Liver (tissue), 3 donors: Measurements from ENCODE around the gene GPR161.

ENCODE experiments used
- ATF3 ChIP-seq: IDR thresholded peaks from 2 replicates; pipeline ENCODE4 v1.6.1; 2016; ENCODE audit warnings: antibody characterized with exemption
- EGR1 ChIP-seq, 2 donors: IDR thresholded peaks; 2 replicates each; pipeline ENCODE4 v1.6.1; 2016 to 2018; ENCODE audit warnings: antibody characterized with exemption in 2 of 2, low read depth in 2 of 2
- RXRA ChIP-seq, 2 donors: IDR thresholded peaks; 2 replicates each; pipeline ENCODE4 v1.6.1; 2017 to 2018; ENCODE audit warnings: antibody characterized with exemption in 2 of 2, mild to moderate bottlenecking in 1 of 2
- TF ChIP-seq, protein P1 (sequence below): fragments of 150-350 bp; IDR thresholded peaks from 2 replicates; pipeline ENCODE4 v1.5.1; 2017; ENCODE audit warnings: improper control_type of control experiment, low read depth, low read length; ENCODE audit not compliant: missing input control
- TF ChIP-seq, protein P2 (sequence below): IDR thresholded peaks from 2 replicates; pipeline ENCODE4 v1.6.1; 2016; ENCODE audit warnings: antibody characterized with exemption, mild to moderate bottlenecking
- TF ChIP-seq, protein P3 (sequence below): IDR thresholded peaks from 2 replicates; pipeline ENCODE4 v1.6.1; 2016; ENCODE audit warnings: antibody characterized with exemption
- donor health status: healthy.
- donor health status: healthy.

DNA sequence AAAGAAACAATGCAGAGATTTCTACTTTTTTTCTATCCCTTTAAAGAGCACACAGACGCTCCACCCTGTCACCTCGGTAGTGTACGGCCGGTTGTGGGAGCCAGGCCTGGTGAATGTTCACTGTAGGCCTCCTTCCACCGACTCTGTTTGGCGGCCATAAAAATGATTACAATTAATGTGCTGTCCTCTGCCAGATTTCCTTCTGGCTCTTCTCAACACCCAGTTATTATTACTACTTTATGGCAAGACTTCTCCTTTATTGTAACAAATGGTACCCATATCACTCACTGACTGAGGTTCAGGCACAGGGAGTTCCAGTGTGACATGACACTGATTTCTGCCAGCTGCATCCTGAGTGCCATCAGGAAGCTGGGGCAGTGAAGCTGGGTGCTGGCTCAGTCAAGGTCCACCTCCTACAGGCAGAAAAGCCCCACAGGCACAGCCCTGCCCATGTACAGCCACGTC, 37.4 kb downstream of the GPR161 start:
- TF ChIP-seq, protein P1, sequence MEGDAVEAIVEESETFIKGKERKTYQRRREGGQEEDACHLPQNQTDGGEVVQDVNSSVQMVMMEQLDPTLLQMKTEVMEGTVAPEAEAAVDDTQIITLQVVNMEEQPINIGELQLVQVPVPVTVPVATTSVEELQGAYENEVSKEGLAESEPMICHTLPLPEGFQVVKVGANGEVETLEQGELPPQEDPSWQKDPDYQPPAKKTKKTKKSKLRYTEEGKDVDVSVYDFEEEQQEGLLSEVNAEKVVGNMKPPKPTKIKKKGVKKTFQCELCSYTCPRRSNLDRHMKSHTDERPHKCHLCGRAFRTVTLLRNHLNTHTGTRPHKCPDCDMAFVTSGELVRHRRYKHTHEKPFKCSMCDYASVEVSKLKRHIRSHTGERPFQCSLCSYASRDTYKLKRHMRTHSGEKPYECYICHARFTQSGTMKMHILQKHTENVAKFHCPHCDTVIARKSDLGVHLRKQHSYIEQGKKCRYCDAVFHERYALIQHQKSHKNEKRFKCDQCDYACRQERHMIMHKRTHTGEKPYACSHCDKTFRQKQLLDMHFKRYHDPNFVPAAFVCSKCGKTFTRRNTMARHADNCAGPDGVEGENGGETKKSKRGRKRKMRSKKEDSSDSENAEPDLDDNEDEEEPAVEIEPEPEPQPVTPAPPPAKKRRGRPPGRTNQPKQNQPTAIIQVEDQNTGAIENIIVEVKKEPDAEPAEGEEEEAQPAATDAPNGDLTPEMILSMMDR: no peak
- TF ChIP-seq EGR1 (IDR thresholded peaks at IDR 0.05; ENCODE audit: low read depth in 2 of 2) (no peak), ATF3 (no peak), RXRA (IDR thresholded peaks at IDR 0.05) (no peak)
- TF ChIP-seq, protein P2, sequence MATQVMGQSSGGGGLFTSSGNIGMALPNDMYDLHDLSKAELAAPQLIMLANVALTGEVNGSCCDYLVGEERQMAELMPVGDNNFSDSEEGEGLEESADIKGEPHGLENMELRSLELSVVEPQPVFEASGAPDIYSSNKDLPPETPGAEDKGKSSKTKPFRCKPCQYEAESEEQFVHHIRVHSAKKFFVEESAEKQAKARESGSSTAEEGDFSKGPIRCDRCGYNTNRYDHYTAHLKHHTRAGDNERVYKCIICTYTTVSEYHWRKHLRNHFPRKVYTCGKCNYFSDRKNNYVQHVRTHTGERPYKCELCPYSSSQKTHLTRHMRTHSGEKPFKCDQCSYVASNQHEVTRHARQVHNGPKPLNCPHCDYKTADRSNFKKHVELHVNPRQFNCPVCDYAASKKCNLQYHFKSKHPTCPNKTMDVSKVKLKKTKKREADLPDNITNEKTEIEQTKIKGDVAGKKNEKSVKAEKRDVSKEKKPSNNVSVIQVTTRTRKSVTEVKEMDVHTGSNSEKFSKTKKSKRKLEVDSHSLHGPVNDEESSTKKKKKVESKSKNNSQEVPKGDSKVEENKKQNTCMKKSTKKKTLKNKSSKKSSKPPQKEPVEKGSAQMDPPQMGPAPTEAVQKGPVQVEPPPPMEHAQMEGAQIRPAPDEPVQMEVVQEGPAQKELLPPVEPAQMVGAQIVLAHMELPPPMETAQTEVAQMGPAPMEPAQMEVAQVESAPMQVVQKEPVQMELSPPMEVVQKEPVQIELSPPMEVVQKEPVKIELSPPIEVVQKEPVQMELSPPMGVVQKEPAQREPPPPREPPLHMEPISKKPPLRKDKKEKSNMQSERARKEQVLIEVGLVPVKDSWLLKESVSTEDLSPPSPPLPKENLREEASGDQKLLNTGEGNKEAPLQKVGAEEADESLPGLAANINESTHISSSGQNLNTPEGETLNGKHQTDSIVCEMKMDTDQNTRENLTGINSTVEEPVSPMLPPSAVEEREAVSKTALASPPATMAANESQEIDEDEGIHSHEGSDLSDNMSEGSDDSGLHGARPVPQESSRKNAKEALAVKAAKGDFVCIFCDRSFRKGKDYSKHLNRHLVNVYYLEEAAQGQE: no peak
- TF ChIP-seq, protein P3, sequence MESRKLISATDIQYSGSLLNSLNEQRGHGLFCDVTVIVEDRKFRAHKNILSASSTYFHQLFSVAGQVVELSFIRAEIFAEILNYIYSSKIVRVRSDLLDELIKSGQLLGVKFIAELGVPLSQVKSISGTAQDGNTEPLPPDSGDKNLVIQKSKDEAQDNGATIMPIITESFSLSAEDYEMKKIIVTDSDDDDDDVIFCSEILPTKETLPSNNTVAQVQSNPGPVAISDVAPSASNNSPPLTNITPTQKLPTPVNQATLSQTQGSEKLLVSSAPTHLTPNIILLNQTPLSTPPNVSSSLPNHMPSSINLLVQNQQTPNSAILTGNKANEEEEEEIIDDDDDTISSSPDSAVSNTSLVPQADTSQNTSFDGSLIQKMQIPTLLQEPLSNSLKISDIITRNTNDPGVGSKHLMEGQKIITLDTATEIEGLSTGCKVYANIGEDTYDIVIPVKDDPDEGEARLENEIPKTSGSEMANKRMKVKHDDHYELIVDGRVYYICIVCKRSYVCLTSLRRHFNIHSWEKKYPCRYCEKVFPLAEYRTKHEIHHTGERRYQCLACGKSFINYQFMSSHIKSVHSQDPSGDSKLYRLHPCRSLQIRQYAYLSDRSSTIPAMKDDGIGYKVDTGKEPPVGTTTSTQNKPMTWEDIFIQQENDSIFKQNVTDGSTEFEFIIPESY: no peak
